GM18867 (cell line): ENCODE measurements around the gene MSI2.

ENCODE experiments used
- ATAC-seq: cut with Tn5 transposase; IDR thresholded peaks from one replicate; pipeline ENCODE4 v1.9.1; 2021; ENCODE audit warnings: mild to moderate bottlenecking, moderate library complexity; ENCODE audit not compliant: unreplicated experiment

The MSI2 gene

DNA sequence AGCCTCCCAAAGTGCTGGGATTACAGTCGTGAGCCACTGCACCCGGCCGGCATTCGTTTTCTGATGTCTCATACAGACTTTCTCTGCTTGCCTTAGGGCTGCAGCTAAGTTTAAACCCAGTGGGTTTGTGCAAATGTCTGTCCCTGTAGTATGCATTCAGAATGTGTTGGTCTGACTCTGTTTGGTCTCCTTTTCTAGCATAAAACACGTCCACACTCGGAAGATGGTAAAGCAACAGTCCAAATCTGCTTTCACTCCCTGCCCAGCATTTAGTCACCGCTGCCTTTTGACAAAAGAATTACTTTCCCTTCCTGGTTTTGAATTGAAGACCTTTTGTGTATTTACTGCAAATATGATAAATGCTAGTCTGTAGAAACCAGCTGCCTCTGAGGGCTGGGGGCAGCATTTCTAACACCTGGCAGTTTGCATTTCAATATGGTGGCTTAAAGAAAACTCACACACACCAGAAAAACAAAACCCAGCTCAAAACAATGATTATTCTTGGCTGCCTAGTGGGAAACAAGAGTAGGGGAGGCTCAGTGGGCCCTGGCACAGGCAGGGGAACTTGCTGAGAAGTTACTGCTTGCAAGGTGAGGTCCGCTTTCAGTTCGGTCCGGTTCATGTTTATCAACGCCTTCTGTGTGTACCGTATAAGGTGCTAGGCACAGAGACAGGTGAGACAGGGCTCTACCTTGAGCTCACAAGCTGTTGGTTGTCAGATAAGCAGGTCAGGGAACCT is 56.9 kb downstream of the MSI2 start:
- no peak for ATAC-seq

DNA sequence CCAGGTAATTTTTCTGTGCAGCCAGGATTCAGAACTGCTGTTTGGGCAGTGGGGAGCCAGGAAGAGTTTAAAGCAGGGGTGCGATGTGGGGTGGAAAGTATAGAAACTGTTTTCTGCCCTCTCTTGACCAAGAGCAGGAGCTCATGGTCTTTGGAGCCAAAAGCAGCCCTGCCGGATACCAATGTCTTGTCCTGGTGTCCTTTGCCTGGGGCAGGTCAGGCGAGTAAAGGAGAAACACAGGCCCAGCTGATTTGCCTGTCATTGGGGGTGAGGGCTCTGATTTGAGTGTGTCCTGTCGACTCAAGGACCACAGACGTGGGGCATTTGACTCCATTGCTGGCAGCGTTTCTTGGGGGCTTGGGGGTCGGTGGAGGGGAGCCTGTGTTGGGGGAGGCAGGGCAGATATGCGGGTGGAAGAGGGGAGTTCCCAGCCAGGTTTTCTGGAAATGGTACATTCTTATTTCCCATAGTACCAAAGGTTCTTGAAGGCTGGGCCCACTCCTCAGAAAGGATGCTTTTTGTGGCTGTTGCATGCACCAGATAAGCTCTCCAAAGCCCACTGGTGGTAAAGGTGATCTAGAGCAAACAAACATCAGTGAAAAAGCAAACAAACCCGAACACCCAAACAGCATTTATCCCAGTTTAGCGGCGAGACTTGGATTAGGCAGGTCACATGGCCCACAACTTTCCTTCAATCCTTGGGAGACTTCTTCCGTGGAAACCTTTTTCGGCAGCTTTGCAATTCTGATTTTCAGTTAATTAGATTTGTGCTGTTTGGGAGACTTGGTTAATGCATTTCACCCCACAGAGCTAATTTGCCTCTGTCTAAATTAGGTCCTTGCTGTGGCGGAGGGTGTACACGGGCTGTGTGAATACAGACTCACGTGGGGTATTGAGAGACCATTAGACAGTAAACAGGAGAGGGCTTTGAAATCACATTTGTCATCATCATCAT is 59.0 kb downstream of the MSI2 start:
- no peak for ATAC-seq

DNA sequence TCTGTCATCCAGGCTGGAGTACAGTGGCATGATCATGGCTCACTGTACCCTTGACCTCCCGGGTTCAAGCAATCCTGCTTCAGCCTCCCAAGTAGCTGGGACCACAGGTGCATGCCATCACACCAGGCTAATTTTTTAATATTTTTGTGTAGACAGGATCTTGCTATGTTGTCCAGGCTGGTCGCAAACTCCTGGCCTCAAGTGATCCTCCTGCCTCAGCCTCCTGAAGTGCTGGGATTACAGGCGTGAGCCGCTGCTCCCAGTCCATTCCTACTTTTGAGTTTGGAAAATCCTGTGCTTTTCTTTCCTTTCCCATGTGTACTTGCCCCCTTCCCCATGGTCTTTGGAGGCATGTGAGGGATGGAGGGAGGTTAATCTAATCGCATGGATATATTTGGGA is 60.0 kb downstream of the MSI2 start:
- no peak for ATAC-seq

DNA sequence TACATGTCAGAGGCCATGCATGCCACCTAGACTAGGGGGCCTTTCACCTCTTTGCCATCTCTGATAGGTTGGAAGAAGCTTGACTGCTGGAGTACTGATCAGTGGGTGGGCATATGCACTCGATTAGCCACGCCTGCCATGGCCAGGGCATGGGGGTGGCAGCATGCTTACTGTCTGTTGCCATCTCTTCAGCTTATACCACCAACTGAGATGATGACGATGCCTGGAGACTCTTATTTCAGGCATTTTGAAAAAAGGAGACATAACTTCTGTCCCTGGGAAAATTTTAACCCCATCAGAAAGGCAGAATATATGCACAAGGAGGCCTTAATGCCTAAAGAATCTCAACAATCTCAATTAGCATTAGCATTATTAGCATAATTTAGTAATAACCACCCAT is 60.8 kb downstream of the MSI2 start:
- no peak for ATAC-seq

DNA sequence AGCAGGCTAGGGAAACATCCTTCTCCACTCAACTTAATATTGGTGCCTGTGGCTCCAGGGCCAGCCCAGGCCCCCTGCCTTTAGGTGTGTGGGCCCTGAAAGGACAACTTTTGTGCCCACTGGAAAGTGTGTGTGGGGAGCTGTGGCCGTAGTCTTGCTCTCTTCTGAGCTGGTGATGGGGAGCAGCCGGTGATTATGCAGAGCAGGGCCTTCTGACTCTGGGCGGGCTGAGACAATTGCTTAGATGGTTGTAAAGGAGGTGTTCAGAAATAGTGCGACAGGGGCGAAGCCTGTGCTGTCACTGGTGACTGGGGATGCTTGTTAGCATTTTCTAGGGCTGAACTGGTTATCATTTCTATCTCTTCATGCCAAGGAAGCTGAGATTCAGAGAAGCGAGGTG is 62.6 kb downstream of the MSI2 start:
- no peak for ATAC-seq

DNA sequence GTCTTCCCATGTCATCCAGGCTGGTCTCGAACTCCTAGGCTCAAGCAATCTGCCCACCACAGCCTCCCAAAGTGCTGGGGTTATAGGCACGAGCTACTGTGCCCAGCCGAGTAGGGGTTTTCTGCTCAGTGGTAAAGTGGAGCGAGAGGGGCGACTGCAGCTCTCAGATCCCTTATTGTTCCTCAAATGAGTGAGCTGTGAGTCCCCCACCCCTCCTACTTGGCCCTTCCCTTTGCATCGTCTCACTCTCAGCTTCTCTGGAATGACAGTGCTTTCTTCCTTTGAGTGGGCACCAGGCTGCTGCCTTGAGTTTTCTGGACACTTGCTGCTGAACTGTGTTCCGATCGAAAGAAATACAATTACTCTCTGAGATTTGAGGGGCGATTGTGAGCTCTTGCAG is 63.5 kb downstream of the MSI2 start:
- ATAC-seq, result no peak

DNA sequence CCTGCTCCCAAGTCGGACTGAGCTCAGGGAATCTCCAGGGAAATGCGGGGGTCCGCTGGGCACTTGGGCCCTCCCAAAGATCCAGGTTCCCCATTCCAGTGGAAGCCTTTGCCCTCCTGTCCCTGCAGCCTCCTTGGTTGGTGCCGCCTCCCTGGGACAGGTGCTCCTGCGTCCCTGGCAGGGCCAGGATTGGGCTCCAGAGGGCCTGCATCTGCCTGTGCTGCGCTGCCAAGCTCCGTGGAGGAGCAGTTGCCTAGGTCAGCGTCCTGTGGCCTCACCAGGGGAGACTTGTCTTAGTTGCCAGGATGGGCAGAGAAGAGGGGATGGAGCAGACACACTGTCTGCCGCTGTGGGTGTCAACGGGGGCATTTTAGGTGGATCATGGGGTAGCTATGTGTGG is 67.1 kb downstream of the MSI2 start:
- no peak for ATAC-seq

DNA sequence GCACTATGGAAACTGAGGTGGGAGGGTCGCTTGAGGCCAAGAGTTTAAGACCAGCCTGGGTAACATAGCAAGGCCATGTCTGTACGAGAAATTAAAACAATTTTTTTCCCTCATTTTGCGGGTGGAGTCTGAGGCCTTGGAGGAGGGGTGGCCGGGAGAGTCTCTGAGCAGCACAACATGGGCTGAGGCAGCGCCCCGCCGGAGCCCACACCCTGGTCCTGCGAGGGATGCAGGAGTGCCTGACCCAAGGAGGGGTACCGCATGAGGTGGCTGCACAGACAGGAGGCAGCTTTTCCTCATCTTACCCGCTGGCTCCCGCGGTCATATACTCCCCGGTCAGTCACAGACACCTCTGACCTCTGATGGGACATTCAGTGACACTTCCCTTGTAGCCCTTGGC is 67.7 kb downstream of the MSI2 start:
- ATAC-seq, result no peak

DNA sequence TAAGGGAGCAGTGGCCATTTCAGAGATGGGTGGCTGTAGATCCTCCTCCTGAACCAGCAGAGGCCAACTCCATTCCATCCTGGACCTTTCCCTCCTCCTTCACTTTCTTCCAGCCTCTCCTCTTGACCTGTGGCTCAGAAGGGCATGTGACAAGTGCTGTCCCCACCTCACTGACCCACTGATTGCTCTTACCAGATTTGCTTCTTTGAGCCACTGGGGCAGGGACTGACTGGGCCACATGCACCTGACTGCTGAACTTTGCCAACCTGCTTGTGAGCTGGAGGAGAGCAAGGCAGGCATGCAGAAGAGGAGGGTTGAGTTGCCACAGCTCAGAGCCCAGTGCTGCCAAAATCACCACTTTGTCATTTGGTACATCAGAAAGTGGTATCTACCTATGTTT is 68.3 kb downstream of the MSI2 start:
- ATAC-seq, result no peak

DNA sequence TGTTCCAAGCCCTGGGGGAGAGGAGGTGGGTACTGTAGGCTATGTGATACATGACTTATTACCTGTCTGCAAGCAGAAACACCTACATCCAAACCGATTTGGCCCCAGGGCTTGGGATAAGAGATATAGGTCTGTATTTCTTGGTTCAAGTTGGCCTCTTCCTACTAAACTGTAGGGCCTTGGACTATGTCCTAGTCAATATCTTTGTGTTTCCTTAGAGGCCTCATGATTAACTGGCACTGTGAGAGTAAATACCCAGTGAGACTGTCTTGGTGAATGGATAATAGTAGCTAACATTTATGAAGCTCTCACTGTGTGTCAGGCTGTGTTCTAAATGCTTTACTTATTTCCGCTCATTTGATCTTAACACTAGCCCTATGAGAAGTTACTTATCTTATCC is 70.0 kb downstream of the MSI2 start:
- ATAC-seq, result no peak

DNA sequence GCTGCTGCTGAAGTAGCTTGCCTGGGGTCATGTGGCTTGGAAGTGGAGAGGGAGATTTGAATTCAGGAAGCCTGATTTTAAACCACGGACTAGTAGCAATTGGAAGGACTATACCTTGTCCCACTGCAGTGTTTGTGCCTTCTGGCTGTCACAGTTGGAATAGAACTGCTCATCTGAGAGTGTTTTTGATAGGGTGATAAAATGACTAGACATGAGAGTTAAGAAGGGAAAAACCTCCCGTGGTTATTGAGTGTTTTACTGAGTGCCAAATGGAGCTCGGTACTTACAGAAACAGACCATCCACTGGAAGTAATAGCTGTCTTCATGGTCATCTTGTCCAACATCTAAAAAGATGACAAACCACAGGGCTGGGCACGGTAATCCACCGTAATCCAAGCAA is 70.4 kb downstream of the MSI2 start:
- ATAC-seq, result no peak

DNA sequence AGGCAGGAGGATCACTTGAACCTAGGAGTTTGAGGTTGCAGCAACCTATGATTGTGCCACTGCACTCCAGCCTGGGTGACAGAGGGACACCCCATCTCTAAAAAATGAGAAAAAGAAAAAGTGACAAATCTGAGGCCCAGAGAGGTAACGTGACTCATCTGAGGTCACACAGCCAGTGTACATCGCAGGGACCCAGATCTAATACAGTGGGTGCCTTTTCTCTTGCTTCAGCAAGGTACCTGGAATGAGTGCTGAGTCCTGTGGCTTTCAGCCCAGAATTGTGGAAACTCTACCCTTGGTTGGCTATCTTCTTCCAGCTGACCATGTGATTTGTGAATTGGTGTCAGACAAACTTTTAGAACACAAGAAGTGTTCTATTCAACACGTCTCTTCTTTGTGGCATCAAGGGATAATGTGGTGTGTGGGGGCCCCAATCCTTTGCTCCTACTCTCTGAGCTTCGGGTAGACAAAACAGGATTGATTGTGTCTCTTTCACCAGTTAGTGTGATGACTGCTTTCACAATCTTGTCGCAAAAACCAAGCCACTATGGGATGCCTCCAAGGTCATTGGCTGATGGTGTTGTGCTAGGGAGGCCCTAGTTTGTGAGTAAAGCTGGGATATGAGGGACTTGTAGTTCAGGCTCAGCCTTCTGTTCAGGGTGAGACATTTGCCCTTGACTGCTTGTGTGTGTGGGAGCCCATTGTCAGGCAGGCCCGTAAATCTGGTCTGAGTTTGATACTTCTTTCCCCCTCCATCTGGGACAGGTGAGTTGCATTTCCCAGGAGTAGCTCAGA is 71.0 kb downstream of the MSI2 start:
- ATAC-seq, result no peak

DNA sequence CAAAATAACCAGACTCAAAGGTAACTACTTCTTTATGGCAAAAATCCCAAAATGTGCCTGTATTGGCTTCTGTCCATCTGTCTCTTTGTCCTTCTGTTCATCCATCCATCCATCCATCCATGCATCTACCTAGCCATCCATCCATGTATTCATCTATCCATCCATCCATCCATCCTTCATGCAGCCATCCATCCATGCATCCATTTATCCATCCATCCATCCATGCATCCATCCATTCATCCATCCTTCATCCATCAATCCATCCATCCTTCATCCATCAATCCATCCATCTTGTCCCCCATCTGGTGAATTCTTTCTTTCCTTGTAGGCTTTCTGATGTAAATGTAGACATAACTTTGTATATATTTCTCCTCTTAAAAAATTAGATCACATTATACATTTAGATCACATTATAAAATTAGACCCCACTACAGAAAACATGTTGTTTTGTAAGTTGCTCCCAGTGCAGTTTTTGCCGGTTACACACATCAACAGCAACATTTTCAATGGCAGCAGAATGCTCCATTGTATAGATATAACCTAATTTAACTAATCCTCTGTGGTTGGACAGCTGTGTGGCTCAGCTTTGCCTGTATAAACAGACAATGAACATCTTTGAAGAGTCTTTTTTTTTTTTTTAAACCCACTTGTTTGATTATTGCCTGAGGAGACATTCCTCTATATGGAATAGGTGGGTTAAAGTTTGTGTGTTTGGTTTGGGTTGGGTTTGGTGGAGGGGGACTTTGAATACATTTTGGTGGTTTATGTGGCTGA is 72.0 kb downstream of the MSI2 start:
- no peak for ATAC-seq

DNA sequence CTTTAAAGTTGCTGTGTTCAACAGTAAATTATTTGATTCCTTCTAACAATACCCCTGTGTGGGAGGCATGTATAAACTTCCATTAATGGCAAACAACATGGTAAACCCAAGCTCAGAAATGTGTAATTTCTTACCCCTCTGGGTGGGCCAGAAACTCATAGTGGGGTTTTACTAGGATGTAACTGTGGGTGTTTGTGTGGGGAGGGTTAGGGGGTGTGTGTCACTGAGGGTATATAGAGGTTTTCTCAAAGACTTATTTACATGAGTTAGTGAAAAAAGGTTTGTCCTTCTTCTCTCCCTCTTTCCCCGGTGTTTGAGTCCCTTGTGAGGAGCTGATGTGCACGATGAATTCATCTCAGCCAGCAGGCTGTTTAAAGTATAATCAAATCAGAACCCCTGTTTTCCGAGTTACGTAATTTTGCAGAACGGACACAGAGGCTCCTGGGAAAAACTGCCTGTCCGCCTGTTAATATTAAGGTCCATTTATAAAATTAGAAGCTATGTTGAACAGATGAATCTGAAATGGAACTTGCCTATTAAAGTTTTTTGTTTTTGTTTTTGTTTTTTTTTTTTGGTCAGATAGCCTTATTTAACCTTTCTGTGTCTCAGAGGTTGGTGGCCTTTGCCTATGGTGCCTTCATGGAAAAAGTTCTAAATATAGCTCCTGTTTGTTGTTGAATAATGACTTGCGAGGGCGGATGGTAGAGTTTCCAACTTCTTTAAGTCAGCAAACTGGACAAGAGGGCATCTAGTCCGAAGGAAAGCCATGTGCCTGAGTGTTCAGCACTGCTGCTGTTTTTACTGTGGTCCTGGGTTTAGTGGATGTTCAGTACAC is 73.3 kb downstream of the MSI2 start:
- no peak for ATAC-seq

DNA sequence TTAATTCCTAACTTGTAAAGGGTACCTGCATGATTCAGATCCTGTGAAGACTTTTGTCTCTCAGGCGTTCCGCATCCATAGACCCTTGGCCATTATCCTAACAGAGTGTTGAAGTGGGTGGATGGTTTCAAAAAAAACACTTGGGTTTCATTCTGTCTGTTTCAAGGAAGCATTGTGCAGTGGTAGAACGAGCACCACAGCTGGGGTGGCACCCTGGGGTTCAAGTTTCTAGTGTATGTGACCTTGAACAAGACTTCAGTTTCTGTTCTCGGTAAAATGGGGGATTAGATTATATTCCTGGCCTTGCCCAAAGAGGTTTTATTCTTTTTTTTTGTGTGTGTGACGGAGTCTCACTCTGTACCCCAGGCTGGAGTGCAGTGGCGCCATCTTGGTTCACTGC is 74.3 kb downstream of the MSI2 start:
- ATAC-seq, result no peak

DNA sequence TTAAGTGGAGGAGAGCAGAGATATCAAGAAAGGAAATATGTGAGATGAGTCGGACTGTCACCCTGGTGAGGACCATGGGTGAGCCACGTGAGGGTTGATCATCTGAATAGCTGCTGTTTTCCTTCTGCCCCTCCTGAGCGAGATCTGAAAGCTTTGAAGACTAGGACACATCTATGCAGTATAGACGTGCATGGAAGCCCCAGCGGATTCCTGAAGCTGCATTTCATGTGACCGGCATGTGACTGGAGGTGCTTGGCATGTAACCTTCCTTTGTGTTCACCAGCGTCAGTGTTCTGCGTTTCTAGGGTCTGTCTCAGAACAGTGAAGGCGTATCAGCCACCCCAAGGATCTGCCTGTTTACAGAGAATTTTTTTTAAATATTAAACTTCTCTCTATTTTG is 75.1 kb downstream of the MSI2 start:
- ATAC-seq, result no peak

DNA sequence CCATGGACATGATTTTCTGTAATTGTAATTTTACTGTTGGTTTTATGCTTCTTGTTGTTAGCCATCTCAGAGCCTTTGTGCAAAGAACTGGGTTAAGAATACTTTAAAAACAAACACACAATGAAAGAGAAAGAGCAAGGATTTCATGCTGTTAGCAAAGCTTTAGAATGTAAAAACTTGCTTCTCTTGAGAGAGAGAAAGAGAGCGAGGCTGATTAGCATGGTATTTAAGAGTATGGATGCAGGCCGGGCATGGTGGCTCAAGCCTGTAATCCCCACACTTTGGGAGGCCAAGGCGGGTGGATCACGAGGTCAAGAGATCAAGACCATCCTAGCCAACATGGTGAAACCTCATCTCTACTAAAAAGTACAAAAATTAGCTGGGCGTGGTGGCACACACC is 76.2 kb downstream of the MSI2 start:
- no peak for ATAC-seq

DNA sequence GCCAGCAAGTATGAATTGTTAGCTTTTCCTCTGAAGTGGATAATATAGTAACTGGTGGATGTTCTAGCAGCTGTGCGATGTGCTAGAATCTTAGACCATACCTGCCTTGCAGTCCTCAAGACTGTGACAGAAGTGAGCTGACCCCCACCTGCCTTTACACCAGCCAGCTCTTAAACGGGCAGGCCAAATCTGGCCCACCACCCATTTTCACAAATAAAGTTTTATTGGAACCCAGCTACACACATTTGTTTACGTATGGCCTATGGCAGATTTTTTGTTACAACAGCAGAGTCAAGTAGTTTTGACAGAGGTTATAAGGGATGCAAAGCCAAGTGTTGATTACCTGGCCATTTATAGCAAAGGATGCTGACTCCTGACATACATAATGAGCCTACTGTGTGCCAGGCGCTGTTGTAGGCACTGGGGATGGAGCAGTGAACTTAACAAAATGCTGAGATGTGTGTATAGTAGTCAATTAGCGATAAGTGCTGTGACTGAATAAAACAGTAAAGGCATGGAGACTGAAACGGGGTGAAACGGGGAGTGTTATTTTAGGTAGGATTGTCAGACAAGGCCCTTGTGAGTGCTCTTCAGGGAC is 79.0 kb downstream of the MSI2 start:
- ATAC-seq, result no peak

DNA sequence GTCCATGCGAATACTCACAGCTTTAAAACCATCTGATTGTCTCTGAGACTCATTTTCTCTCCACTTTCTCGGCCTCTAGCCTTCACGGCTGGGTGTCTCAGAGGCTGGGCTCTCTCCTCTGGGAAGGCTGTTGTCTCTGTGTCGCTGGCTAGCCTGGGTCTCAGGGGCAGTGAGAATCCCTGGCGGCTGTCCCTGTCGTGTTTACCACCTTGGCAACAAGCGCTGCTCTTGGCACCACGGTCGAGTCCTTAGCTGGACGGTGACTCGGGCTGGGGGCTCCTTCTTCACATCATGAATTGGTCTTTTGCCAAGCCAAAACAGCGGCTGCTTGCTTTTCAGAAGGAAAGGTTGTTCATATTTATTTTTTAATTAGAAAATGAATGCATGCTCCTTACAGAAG is 81.1 kb downstream of the MSI2 start:
- no peak for ATAC-seq
